Breast epithelium (tissue), 3 donors: ENCODE measurements around the gene NPBWR2.

Experiments used
- CTCF ChIP-seq, 3 donors: fragments of 450-650 bp; IDR thresholded peaks; one replicate each; pipeline ENCODE4 v1.5.1; 2016 to 2017; ENCODE audit warnings: antibody characterized with exemption in 3 of 3, mild to moderate bottlenecking in 3 of 3, moderate library complexity in 3 of 3
- POLR2A ChIP-seq: fragments of 450-650 bp; IDR thresholded peaks from one replicate; pipeline ENCODE4 v1.6.1; 2016; ENCODE audit warnings: antibody characterized with exemption, mild to moderate bottlenecking, moderate library complexity
- POLR2AphosphoS5 ChIP-seq, 3 donors: sonication (generic); formaldehyde crosslinking; IDR thresholded peaks; one replicate each; pipeline ENCODE4 v1.6.1; 2017; ENCODE audit warnings: antibody characterized with exemption in 3 of 3

- TF ChIP-seq CTCF (IDR thresholded peaks at IDR 0.05) (no peak), POLR2AphosphoS5 (IDR thresholded peaks at IDR 0.05) (no peak), POLR2A (no peak)
These were observed 867 bp downstream of the NPBWR2 start for GRCh38 chr20:64106435-64106961.
